C4-2B (cell line): ENCODE results near the gene IGIP.

ENCODE experiments used
- H3K27ac ChIP-seq: fragments of 450-650 bp; 2 replicates; pipeline ENCODE4 v1.5.1; 2017
- CTCF ChIP-seq: fragments of 450-650 bp; conservative IDR thresholded peaks from 2 replicates; pipeline ENCODE4 v1.5.1; 2017; ENCODE audit warnings: mild to moderate bottlenecking
- ZFX ChIP-seq: fragments of 450-650 bp; IDR thresholded peaks from 2 replicates; pipeline ENCODE4 v1.6.1; 2017

IGIP gene

GRCh38 chr5:140166911-140167310, 41.2 kb downstream of the IGIP start:
- no peak overlapping the region for H3K27ac ChIP-seq
- no peak for TF ChIP-seq CTCF
- TF ChIP-seq ZFX, result no peak

GRCh38 chr5:140168371-140168770, 42.6 kb downstream of the IGIP start:
- no peak for TF ChIP-seq CTCF
- TF ChIP-seq ZFX, result no peak
- H3K27ac ChIP-seq, result no peak overlapping the region

- H3K27ac ChIP-seq, result no peak overlapping the region
- TF ChIP-seq ZFX (no peak), CTCF (no peak)
These were observed 43.7 kb downstream of the IGIP start for GRCh38 chr5:140169410-140169809.

GRCh38 chr5:140172483-140172882, 46.7 kb downstream of the IGIP start:
- TF ChIP-seq ZFX (no peak), CTCF (no peak)
- no peak overlapping the region for H3K27ac ChIP-seq

GRCh38 chr5:140174014-140174413, 48.3 kb downstream of the IGIP start:
- no peak overlapping the region for H3K27ac ChIP-seq
- TF ChIP-seq CTCF (no peak), ZFX (no peak)

GRCh38 chr5:140174465-140175366, 49.0 kb downstream of the IGIP start, which contains the start of gene CYSTM1:
CYSTM1 (plus strand) TSS chr5:140175188; CDS start chr5:140194466, 19,278 bp downstream.
- H3K27ac ChIP-seq, result peak within 1 kb of the TSS; percentile 70
- no peak for TF ChIP-seq CTCF

- TF ChIP-seq ZFX, result no peak
- peak overlapping the region; percentile 70 for H3K27ac ChIP-seq
These were observed 49.8 kb downstream of the IGIP start for GRCh38 chr5:140175367-140176030.
